Measurements from ENCODE around the gene MRGPRD.

The MRGPRD gene

GRCh38 chr11:69013009-69013951 lies 32.5 kb upstream of the MRGPRD start, which contains the start of gene MRGPRF:
Gene MRGPRF (minus strand): TSS chr11:69013246. CDS start chr11:69009901, 3,345 bp downstream.
- peak within 1 kb of the TSS; percentile 54 to 67 for H3K4me3 ChIP-seq (ENCODE audit: low read length in 2 of 2)
- peaks cover 15 to 19% of the 10 kb centered on the region in 2 donors for H3K27me3 ChIP-seq (ENCODE audit: control insufficient read depth in 2 of 2, insufficient read depth in 2 of 2, low read length in 2 of 2)
- H3K9ac ChIP-seq (ENCODE audit: low read depth in 1 of 2, low read length in 2 of 2) = peak within 1 kb of the TSS; percentile 52 to 63
- H3K4me1 ChIP-seq (ENCODE audit: control insufficient read depth in 2 of 2, insufficient read depth in 2 of 2, low read length in 2 of 2) = peaks cover 12 to 13% of the 10 kb centered on the region in 2 donors
- H3K27ac ChIP-seq (ENCODE audit: low read depth in 2 of 2, low read length in 2 of 2) = peak within 1 kb of the TSS; percentile 77 to 85
- H3K36me3 ChIP-seq (ENCODE audit: control insufficient read depth in 2 of 2, insufficient read depth in 2 of 2, low read length in 2 of 2) = no peaks in the 10 kb centered on the region
- no peaks in the 10 kb centered on the region for H3K9me3 ChIP-seq (ENCODE audit: control insufficient read depth in 2 of 2, low read length in 2 of 2)

- no peaks in the 10 kb centered on the region for H3K9me3 ChIP-seq (ENCODE audit: control insufficient read depth in 2 of 2, low read length in 2 of 2)
- peak overlapping the region; percentile 52 to 63 for H3K9ac ChIP-seq (ENCODE audit: low read depth in 1 of 2, low read length in 2 of 2)
- peak overlapping the region; percentile 54 to 67 for H3K4me3 ChIP-seq (ENCODE audit: low read length in 2 of 2)
- no peaks in the 10 kb centered on the region for H3K36me3 ChIP-seq (ENCODE audit: control insufficient read depth in 2 of 2, insufficient read depth in 2 of 2, low read length in 2 of 2)
- peak overlapping the region; percentile 77 to 85 for H3K27ac ChIP-seq (ENCODE audit: low read depth in 2 of 2, low read length in 2 of 2)
- peaks cover 15 to 19% of the 10 kb centered on the region in 2 donors for H3K27me3 ChIP-seq (ENCODE audit: control insufficient read depth in 2 of 2, insufficient read depth in 2 of 2, low read length in 2 of 2)
- H3K4me1 ChIP-seq (ENCODE audit: control insufficient read depth in 2 of 2, insufficient read depth in 2 of 2, low read length in 2 of 2) = peaks cover 17 to 18% of the 10 kb centered on the region in 2 donors
These were observed 31.6 kb upstream of the MRGPRD start for GRCh38 chr11:69012092-69013008.

GRCh38 chr11:69011624-69012091 lies 30.9 kb upstream of the MRGPRD start:
- Histone ChIP-seq H3K4me1 (ENCODE audit: control insufficient read depth in 2 of 2, insufficient read depth in 2 of 2, low read length in 2 of 2) (peaks cover 17 to 18% of the 10 kb centered on the region in 2 donors), H3K9ac (ENCODE audit: low read depth in 1 of 2, low read length in 2 of 2) (peak overlapping the region in 1 of 2 donors; percentile 52), H3K9me3 (ENCODE audit: control insufficient read depth in 2 of 2, low read length in 2 of 2) (no peaks in the 10 kb centered on the region), H3K4me3 (ENCODE audit: low read length in 2 of 2) (peak overlapping the region; percentile 54 to 67), H3K27ac (ENCODE audit: low read depth in 2 of 2, low read length in 2 of 2) (peak overlapping the region; percentile 77 to 85), H3K27me3 (ENCODE audit: control insufficient read depth in 2 of 2, insufficient read depth in 2 of 2, low read length in 2 of 2) (peaks cover 15 to 19% of the 10 kb centered on the region in 2 donors), H3K36me3 (ENCODE audit: control insufficient read depth in 2 of 2, insufficient read depth in 2 of 2, low read length in 2 of 2) (no peaks in the 10 kb centered on the region)

GRCh38 chr11:69010964-69011623 lies 30.3 kb upstream of the MRGPRD start:
- Histone ChIP-seq H3K27me3 (ENCODE audit: control insufficient read depth in 2 of 2, insufficient read depth in 2 of 2, low read length in 2 of 2) (peaks cover 15 to 19% of the 10 kb centered on the region in 2 donors), H3K4me1 (ENCODE audit: control insufficient read depth in 2 of 2, insufficient read depth in 2 of 2, low read length in 2 of 2) (peaks cover 18 to 19% of the 10 kb centered on the region in 2 donors), H3K4me3 (ENCODE audit: low read length in 2 of 2) (peak overlapping the region; percentile 38 to 67), H3K36me3 (ENCODE audit: control insufficient read depth in 2 of 2, insufficient read depth in 2 of 2, low read length in 2 of 2) (no peaks in the 10 kb centered on the region), H3K9me3 (ENCODE audit: control insufficient read depth in 2 of 2, low read length in 2 of 2) (no peaks in the 10 kb centered on the region), H3K27ac (ENCODE audit: low read depth in 2 of 2, low read length in 2 of 2) (peak overlapping the region; percentile 51 to 85), H3K9ac (ENCODE audit: low read depth in 1 of 2, low read length in 2 of 2) (peak overlapping the region; percentile 32 to 52)

GRCh38 chr11:69010361-69010891 lies 29.6 kb upstream of the MRGPRD start:
- Histone ChIP-seq H3K9me3 (ENCODE audit: control insufficient read depth in 2 of 2, low read length in 2 of 2) (no peaks in the 10 kb centered on the region), H3K9ac (ENCODE audit: low read depth in 1 of 2, low read length in 2 of 2) (peak overlapping the region; percentile 26 to 52), H3K27me3 (ENCODE audit: control insufficient read depth in 2 of 2, insufficient read depth in 2 of 2, low read length in 2 of 2) (peaks cover 15 to 19% of the 10 kb centered on the region in 2 donors), H3K36me3 (ENCODE audit: control insufficient read depth in 2 of 2, insufficient read depth in 2 of 2, low read length in 2 of 2) (no peaks in the 10 kb centered on the region), H3K4me3 (ENCODE audit: low read length in 2 of 2) (peak overlapping the region; percentile 10 to 67), H3K27ac (ENCODE audit: low read depth in 2 of 2, low read length in 2 of 2) (peak overlapping the region; percentile 46 to 83), H3K4me1 (ENCODE audit: control insufficient read depth in 2 of 2, insufficient read depth in 2 of 2, low read length in 2 of 2) (peaks cover 18 to 19% of the 10 kb centered on the region in 2 donors)

- no peaks in the 10 kb centered on the region for H3K9me3 ChIP-seq (ENCODE audit: control insufficient read depth in 2 of 2, low read length in 2 of 2)
- H3K36me3 ChIP-seq (ENCODE audit: control insufficient read depth in 2 of 2, insufficient read depth in 2 of 2, low read length in 2 of 2) = no peaks in the 10 kb centered on the region
- H3K27ac ChIP-seq (ENCODE audit: low read depth in 2 of 2, low read length in 2 of 2) = peak overlapping the region; percentile 60 to 83
- peaks cover 15 to 19% of the 10 kb centered on the region in 2 donors for H3K27me3 ChIP-seq (ENCODE audit: control insufficient read depth in 2 of 2, insufficient read depth in 2 of 2, low read length in 2 of 2)
- peaks cover 18 to 19% of the 10 kb centered on the region in 2 donors for H3K4me1 ChIP-seq (ENCODE audit: control insufficient read depth in 2 of 2, insufficient read depth in 2 of 2, low read length in 2 of 2)
- H3K9ac ChIP-seq (ENCODE audit: low read depth in 1 of 2, low read length in 2 of 2) = no peak overlapping the region
- H3K4me3 ChIP-seq (ENCODE audit: low read length in 2 of 2) = peak overlapping the region in 1 of 2 donors; percentile 67
These were observed 28.8 kb upstream of the MRGPRD start for GRCh38 chr11:69009441-69010211.

- no peaks in the 10 kb centered on the region for H3K9me3 ChIP-seq (ENCODE audit: control insufficient read depth in 2 of 2, low read length in 2 of 2)
- H3K36me3 ChIP-seq (ENCODE audit: control insufficient read depth in 2 of 2, insufficient read depth in 2 of 2, low read length in 2 of 2) = no peaks in the 10 kb centered on the region
- H3K27ac ChIP-seq (ENCODE audit: low read depth in 2 of 2, low read length in 2 of 2) = peak overlapping the region; percentile 60 to 83
- peak overlapping the region in 1 of 2 donors; percentile 14 for H3K4me3 ChIP-seq (ENCODE audit: low read length in 2 of 2)
- H3K9ac ChIP-seq (ENCODE audit: low read depth in 1 of 2, low read length in 2 of 2) = no peak overlapping the region
- H3K4me1 ChIP-seq (ENCODE audit: control insufficient read depth in 2 of 2, insufficient read depth in 2 of 2, low read length in 2 of 2) = peaks cover 18 to 19% of the 10 kb centered on the region in 2 donors
- peaks cover 9 to 19% of the 10 kb centered on the region in 2 donors for H3K27me3 ChIP-seq (ENCODE audit: control insufficient read depth in 2 of 2, insufficient read depth in 2 of 2, low read length in 2 of 2)
These were observed 28.1 kb upstream of the MRGPRD start for GRCh38 chr11:69008737-69009440.

GRCh38 chr11:69007975-69008381 lies 27.2 kb upstream of the MRGPRD start:
- no peaks in the 10 kb centered on the region for H3K36me3 ChIP-seq (ENCODE audit: control insufficient read depth in 2 of 2, insufficient read depth in 2 of 2, low read length in 2 of 2)
- H3K9ac ChIP-seq (ENCODE audit: low read depth in 1 of 2, low read length in 2 of 2) = no peak overlapping the region
- H3K4me1 ChIP-seq (ENCODE audit: control insufficient read depth in 2 of 2, insufficient read depth in 2 of 2, low read length in 2 of 2) = peaks cover 18 to 19% of the 10 kb centered on the region in 2 donors
- H3K4me3 ChIP-seq (ENCODE audit: low read length in 2 of 2) = no peak overlapping the region
- H3K27ac ChIP-seq (ENCODE audit: low read depth in 2 of 2, low read length in 2 of 2) = peak overlapping the region; percentile 60 to 83
- H3K27me3 ChIP-seq (ENCODE audit: control insufficient read depth in 2 of 2, insufficient read depth in 2 of 2, low read length in 2 of 2) = peaks cover 8 to 15% of the 10 kb centered on the region in 2 donors
- H3K9me3 ChIP-seq (ENCODE audit: control insufficient read depth in 2 of 2, low read length in 2 of 2) = no peaks in the 10 kb centered on the region
